Purkinje cell (primary cell): Measurements from ENCODE around the gene FAM83E. TPM values are rescaled to one million over a fixed set of nuclear protein-coding genes. Genes with fewer than 3 reads are reported as not detected.

ENCODE experiments used
- polyA plus RNA-seq: library from polyadenylated mRNA; unstranded; fragments of >200 nt; fragmentation: Nextera tagmentation; gene quantifications from 2 replicates; pipeline ENCODE4 v1.2.1, GENCODE V29; 2014

The FAM83E gene
- not detected in 2 replicates for polyA plus RNA-seq

DNA sequence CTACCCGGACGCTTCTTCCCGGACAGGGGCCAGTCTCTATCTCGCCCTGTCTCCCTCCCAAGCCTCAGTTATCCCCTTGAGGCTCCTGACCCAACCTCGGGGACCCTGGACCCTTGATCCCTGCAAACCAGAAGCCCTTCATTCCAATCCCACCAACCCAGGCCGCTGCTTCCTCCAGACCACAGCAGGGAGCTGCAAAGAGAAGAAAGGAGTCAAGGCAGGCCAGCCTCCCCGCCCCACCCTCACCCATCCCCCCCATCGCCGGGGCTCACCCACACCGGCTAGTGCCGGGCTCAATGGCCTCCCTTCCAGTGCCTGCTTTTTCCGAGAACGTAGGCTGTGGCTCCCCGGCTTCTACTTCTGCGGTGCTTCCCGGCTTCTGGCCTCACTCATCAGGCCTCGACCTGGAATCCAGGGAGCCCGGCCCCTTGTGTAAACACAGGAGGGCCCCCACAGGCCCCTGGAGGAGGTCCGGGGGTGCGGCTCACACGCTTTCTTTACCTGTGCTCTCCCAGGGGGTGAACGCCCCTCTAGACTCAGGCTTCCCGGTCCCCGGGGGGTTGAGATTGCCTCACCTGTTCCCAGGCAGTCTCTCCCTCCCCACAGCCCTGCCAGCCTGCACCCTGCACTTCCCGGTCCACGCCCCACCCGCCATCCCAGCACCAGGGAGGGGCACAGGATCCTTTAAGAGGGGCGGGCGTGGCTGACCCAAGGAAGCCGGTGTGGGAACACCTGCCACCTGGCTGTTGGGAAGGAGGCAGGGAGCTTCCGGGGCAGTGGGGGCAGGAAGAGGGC lies at the start of gene FAM83E:
TSS of gene FAM83E (minus strand) at position 641 of the 795 bp plus-strand sequence. CDS start 1,704 bp downstream, outside the sequence.

DNA sequence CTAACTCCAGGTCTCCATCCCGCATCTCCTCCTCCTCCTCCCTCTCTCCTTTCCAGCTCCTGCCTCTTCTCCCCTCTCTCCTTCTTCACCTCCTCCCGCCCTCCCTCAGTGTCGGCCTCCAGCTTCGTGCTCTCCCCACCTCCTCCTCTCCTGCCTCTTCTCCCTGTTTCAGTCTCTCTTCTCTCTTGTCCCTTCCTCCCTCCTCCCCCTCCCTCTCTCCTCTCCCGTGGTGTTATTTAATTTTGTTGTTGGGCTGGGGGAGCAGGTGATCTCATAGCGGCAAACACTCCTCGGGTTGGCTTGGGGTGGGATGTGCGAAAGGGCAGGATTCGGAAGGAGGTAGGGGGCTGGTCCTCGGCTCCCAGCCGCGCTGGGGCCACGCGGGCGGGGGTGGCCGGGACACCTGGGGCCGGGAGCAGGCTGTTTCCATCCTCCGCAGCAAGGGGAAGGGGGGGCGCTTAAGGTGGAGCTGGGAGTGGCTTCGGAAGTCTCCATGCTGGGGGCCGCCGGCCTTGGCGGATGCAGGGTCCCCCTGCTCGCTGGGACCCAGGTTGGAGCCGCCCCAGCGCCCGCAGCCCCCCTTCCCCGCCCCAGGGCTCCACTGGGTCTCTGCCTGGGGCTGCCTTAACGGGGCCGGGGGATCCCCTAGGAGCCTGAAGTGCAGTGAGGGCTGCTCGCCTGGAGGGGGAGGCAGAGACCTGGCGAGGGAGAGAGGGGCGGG lies 31.3 kb upstream of the FAM83E start, which contains the start of gene CA11:
TSS of gene CA11 (minus strand) at position 187 of the 721 bp plus-strand sequence. CDS start 555 bp downstream, outside the sequence.

DNA sequence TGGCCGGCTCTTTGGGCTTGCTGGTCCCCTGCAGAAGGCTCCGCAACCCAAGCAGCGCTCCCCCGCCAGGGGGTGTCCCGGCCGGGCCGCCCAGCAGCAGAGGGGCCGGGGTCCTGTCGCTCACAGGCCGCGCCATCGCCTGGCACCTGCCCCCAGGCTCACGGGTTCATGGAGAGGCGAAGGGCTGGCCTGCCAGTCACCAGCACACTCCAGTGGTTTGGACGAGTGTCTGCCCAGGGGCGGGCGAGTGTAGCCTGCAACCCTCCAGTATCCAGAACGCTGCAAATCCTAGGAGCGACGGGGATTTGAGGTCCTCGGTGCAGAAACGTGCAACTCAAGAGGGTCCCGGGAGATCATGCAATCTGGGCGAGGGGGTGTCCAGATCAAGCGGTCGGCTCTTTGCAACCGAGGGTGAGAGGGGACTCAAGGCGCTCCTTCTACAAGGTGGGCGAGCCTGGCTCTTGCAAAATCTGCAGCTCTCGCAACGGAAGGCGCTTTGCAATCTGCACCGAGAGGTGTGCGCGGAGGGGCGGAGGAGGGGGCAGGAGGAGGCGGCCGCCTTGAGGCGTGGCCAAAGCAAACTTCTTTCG lies 22.1 kb upstream of the FAM83E start, which contains the start of gene DBP:
TSS of gene DBP (minus strand) at position 521 of the 590 bp plus-strand sequence. CDS start at position 136, 385 bp downstream.

DNA sequence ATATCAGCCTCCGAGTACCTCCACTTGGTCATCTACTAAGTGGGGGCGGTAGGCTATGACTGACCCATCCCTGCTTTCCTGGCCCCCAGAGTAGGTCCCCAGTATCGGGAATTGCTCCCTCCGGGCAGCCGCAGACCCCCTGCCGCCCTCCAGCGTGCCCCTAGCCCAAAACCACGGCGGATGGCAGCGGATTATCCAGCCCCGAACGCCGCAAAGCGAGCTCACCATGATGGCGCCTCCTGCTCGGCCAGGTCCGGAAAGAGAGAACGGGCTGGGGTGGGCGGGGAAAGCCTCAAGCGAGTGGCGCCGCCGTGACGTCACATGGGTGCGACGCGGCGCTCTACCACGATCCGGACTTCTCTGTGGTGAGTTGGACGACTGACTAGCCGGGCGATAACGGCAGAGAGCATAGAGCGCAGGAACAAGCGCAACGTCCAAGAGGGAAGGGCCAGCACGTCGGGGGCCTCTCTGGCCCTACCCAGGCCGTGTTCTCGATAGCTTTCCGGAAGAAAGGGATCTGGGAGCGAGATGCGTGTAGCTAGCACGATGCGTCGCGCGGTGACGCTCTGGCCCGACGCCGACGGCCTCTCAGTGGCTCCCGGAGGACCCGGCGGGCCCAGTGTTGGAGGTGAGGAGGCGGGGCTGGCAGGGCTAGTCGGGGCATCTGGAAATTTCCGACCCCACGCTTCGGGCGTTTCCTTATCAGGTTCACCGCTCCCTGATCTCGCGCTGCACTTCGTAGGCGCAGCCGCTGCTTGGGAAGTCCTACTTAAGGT lies 4.2 kb upstream of the FAM83E start, which contains the start of the genes RPL18 and SPHK2:
TSS of gene RPL18 (minus strand) at position 263 of the 776 bp plus-strand sequence. CDS start at position 228, 35 bp downstream.
TSS of gene SPHK2 (plus strand) at position 591 of the 776 bp plus-strand sequence. CDS start 1,009 bp downstream, outside the sequence.

DNA sequence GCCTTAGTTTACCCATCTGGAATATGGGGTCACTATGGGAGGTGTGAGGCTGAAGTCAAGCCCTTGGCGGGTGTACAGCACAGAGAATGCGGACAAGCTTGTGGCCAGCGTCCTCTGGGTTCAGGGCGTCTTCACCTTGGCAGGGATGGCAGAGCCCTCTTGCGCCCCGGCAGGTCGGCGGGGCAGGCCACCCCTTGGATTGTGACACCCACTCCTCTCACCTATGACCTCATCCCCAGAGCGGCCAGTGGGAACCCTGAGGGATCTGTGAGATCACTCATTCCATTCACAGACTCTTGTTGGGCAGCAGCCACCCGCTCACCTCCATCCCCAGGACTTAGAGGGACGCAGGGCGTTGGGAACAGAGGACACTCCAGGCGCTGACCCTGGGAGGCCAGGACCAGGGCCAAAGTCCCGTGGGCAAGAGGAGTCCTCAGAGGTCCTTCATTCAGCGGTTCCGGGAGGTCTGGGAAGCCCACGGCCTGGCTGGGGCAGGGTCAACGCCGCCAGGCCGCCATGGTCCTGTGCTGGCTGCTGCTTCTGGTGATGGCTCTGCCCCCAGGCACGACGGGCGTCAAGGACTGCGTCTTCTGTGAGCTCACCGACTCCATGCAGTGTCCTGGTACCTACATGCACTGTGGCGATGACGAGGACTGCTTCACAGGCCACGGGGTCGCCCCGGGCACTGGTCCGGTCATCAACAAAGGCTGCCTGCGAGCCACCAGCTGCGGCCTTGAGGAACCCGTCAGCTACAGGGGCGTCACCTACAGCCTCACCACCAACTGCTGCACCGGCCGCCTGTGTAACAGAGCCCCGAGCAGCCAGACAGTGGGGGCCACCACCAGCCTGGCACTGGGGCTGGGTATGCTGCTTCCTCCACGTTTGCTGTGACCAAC lies 8.2 kb downstream of the FAM83E start, which contains the start of gene SPACA4:
TSS of gene SPACA4 (plus strand) at position 280 of the 896 bp plus-strand sequence. CDS start at position 517, 237 bp downstream.

Other genes with a start within 250 kb of the FAM83E start
- gene KDELR1, start 223.5 kb downstream of the FAM83E start, polyA plus RNA-seq: 8.9 and 18.1 TPM in 2 replicates
- gene GRIN2D, start 221.4 kb downstream of the FAM83E start, polyA plus RNA-seq: not detected in 2 replicates
- gene GRWD1, start 169.1 kb downstream of the FAM83E start, polyA plus RNA-seq: 1.0 and 2.4 TPM in 2 replicates
- 0.43 TPM in 1 of 2 replicates, not detected in the other for gene KCNJ14, start 159.5 kb downstream of the FAM83E start, polyA plus RNA-seq
- 10.5 and 12.6 TPM in 2 replicates for gene CYTH2, start 145.7 kb downstream of the FAM83E start, polyA plus RNA-seq
- 1.1 and 1.5 TPM in 2 replicates for gene LMTK3, start 103.2 kb downstream of the FAM83E start, polyA plus RNA-seq
- gene SULT2B1, start 62.9 kb downstream of the FAM83E start, polyA plus RNA-seq: 0.24 and 1.6 TPM in 2 replicates
- not detected in 2 replicates for gene SPACA4, start 8.3 kb downstream of the FAM83E start, polyA plus RNA-seq
- 216 and 328 TPM in 2 replicates for gene RPL18, start 4.1 kb upstream of the FAM83E start, polyA plus RNA-seq
- gene SPHK2, start 4.4 kb upstream of the FAM83E start, polyA plus RNA-seq: 0.34 and 0.75 TPM in 2 replicates
- gene DBP, start 22.3 kb upstream of the FAM83E start, polyA plus RNA-seq: 13.1 and 42.9 TPM in 2 replicates
- gene CA11, start 31.1 kb upstream of the FAM83E start, polyA plus RNA-seq: 38.0 and 43.7 TPM in 2 replicates
- gene NTN5, start 57.9 kb upstream of the FAM83E start, polyA plus RNA-seq: 0.16 TPM in 1 of 2 replicates, not detected in the other
- 0.13 and 0.17 TPM in 2 replicates for gene FUT2, start 80.9 kb upstream of the FAM83E start, polyA plus RNA-seq
- 1.0 and 1.9 TPM in 2 replicates for gene MAMSTR, start 104.6 kb upstream of the FAM83E start, polyA plus RNA-seq
- gene RASIP1, start 125.5 kb upstream of the FAM83E start, polyA plus RNA-seq: 0.25 and 1.0 TPM in 2 replicates
- gene IZUMO1, start 131.8 kb upstream of the FAM83E start, polyA plus RNA-seq: 1.9 TPM in 1 of 2 replicates, not detected in the other
- 0.06 TPM in 1 of 2 replicates, not detected in the other for gene FUT1, start 137.6 kb upstream of the FAM83E start, polyA plus RNA-seq
- gene FGF21, start 140.4 kb upstream of the FAM83E start, polyA plus RNA-seq: not detected in 2 replicates
- gene BCAT2, start 196.0 kb upstream of the FAM83E start, polyA plus RNA-seq: 5.8 and 6.6 TPM in 2 replicates
- 12.4 and 12.5 TPM in 2 replicates for gene HSD17B14, start 221.4 kb upstream of the FAM83E start, polyA plus RNA-seq